Measurements from ENCODE around the gene CDH26. TPM values are rescaled to one million over a fixed set of nuclear protein-coding genes. Genes with fewer than 3 reads are reported as not detected.

CDH26 gene
- total and polyA plus RNA-seq, 9 of the 15 experiments (the other 6 are each of a cell fraction or from before 2014, with no cell fraction given): 0.07 to 0.13 (median 0.10) TPM; not detected in 4

DNA sequence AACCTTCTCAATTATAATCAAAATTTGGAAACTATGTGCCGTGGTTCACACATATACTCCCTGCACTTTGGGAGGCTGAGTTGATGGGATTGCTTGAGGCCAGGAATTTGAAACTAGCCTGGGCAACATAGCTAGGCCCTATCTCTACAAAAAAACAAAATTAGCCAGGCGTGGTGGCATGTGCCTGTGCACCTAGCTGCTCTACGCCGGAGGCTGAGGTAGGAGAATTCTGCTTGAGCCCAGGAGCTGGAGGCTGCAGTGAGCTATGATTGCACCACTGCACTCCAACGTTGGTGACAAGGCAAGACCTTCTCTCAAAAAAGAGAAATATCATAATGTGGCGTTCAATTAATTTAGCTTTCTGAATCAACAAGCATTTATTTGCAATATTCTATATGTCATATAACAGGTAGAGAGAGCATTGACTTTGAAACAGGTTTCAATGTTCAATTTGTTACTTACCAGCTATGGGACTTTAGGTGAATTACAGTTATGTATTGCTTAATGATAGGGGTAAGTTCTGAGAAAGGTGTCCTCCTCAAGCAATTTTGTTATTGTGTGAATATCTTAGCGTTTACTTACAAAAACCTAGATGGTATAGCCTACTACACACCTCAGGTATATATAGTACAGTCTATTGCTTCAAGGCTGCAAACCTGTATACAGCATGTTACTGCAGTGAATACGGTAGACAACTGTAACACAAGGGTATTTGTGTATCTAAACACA, 22.6 kb upstream of the CDH26 start:
- in situ Hi-C loops (cut with MboI) (no loop called here), intact Hi-C loops (cut with micrococcal nuclease) (no loop called here)
- FAIRE-seq (no peak), ATAC-seq (no peak), DNase-seq (ENCODE audit: extremely low read depth in 1 of 4, low spot score in 3 of 4) (no peak)
- Histone ChIP-seq H3K27me3 (ENCODE audit: control insufficient read depth in 2 of 2, insufficient read depth in 2 of 2, low read length in 2 of 2) (no peaks in the 10 kb centered on the region), H3K27ac (ENCODE audit: extremely low read depth, low read depth, low read length) (no peak overlapping the region), H3K79me2 (ENCODE audit: control insufficient read depth, insufficient read depth, low read length) (peaks cover 5% of the 10 kb centered on the region; the same call in 2 of the 3 replicates), H3K4me3 (no peak overlapping the region), H3K9me3 (replicated peaks; ENCODE audit: control insufficient read depth, insufficient read depth, low read depth, low read length) (no peaks in the 10 kb centered on the region), H3K4me1 (replicated peaks in 1 of 2; ENCODE audit: control insufficient read depth in 2 of 2, insufficient read depth in 2 of 2, low read length in 2 of 2) (peaks cover 0 to 33% of the 10 kb centered on the region in 2 experiments; a peak in 3 of 5 replicates), H3K9ac (ENCODE audit: insufficient read depth in 1 of 2, low read depth in 2 of 2, low read length in 2 of 2) (no peak overlapping the region), H3K36me3 (ENCODE audit: control insufficient read depth, insufficient read depth, low read length) (no peaks in the 10 kb centered on the region), H3K9me1 (ENCODE audit: control insufficient read depth, insufficient read depth, low read length) (no peaks in the 10 kb centered on the region), H2AFZ (ENCODE audit: low read depth, low read length) (no peak overlapping the region), H4K20me1 (replicated peaks; ENCODE audit: control insufficient read depth, insufficient read depth, low read length) (no peaks in the 10 kb centered on the region), H3K4me2 (ENCODE audit: insufficient read depth, low read length) (no peak overlapping the region)
- WGBS (ENCODE audit: insufficient coverage, low coverage, missing lambda C conversion rate): 72% methylated on average over 8 of the region's 8 CpGs
- ChIA-PET POLR2A (no interaction called here), CTCF (ENCODE audit: low intra/inter-chr PET ratio) (no interaction called here)
- BruUV-seq (replicated peaks): no TSS peak
- TF ChIP-seq, protein P1, sequence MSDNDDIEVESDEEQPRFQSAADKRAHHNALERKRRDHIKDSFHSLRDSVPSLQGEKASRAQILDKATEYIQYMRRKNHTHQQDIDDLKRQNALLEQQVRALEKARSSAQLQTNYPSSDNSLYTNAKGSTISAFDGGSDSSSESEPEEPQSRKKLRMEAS (CRISPR knock-in tag; IDR thresholded peaks at IDR 0.05): no peak
- no peak for TF ChIP-seq TCF7L2 (IDR thresholded peaks at IDR 0.05; ENCODE audit: low read depth, low read length)
- no peak for TF ChIP-seq ZNF584 (CRISPR knock-in tag; IDR thresholded peaks at IDR 0.05; ENCODE audit: low read depth)
- no peak for TF ChIP-seq KDM4B (IDR thresholded peaks at IDR 0.05; ENCODE audit: borderline replicate concordance in 2 of 2, low read depth in 1 of 2)
- TF ChIP-seq, protein P2, sequence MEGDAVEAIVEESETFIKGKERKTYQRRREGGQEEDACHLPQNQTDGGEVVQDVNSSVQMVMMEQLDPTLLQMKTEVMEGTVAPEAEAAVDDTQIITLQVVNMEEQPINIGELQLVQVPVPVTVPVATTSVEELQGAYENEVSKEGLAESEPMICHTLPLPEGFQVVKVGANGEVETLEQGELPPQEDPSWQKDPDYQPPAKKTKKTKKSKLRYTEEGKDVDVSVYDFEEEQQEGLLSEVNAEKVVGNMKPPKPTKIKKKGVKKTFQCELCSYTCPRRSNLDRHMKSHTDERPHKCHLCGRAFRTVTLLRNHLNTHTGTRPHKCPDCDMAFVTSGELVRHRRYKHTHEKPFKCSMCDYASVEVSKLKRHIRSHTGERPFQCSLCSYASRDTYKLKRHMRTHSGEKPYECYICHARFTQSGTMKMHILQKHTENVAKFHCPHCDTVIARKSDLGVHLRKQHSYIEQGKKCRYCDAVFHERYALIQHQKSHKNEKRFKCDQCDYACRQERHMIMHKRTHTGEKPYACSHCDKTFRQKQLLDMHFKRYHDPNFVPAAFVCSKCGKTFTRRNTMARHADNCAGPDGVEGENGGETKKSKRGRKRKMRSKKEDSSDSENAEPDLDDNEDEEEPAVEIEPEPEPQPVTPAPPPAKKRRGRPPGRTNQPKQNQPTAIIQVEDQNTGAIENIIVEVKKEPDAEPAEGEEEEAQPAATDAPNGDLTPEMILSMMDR (IDR thresholded peaks at IDR 0.05 in 2 of 3, conservative IDR thresholded peaks at IDR 0.05 in 1 of 3; ENCODE audit: insufficient read depth in 2 of 3, low read depth in 1 of 3, low read length in 3 of 3): no peak
- TF ChIP-seq HDAC3 (IDR thresholded peaks at IDR 0.05; ENCODE audit: borderline replicate concordance, partially characterized antibody): no peak
- TF ChIP-seq, protein P3, sequence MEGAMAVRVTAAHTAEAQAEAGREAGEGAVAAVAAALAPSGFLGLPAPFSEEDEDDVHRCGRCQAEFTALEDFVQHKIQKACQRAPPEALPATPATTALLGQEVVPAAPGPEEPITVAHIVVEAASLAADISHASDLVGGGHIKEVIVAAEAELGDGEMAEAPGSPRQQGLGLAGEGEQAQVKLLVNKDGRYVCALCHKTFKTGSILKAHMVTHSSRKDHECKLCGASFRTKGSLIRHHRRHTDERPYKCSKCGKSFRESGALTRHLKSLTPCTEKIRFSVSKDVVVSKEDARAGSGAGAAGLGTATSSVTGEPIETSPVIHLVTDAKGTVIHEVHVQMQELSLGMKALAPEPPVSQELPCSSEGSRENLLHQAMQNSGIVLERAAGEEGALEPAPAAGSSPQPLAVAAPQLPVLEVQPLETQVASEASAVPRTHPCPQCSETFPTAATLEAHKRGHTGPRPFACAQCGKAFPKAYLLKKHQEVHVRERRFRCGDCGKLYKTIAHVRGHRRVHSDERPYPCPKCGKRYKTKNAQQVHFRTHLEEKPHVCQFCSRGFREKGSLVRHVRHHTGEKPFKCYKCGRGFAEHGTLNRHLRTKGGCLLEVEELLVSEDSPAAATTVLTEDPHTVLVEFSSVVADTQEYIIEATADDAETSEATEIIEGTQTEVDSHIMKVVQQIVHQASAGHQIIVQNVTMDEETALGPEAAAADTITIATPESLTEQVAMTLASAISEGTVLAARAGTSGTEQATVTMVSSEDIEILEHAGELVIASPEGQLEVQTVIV (CRISPR knock-in tag; IDR thresholded peaks at IDR 0.05; ENCODE audit: borderline replicate concordance): no peak
- TF ChIP-seq, protein P4, sequence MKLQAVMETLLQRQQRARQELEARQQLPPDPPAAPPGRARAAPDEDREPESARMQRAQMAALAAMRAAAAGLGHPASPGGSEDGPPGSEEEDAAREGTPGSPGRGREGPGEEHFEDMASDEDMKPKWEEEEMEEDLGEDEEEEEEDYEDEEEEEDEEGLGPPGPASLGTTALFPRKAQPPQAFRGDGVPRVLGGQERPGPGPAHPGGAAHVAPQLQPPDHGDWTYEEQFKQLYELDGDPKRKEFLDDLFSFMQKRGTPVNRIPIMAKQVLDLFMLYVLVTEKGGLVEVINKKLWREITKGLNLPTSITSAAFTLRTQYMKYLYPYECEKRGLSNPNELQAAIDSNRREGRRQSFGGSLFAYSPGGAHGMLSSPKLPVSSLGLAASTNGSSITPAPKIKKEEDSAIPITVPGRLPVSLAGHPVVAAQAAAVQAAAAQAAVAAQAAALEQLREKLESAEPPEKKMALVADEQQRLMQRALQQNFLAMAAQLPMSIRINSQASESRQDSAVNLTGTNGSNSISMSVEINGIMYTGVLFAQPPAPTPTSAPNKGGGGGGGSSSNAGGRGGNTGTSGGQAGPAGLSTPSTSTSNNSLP (IDR thresholded peaks at IDR 0.05; ENCODE audit: borderline replicate concordance, low read depth, low read length): no peak
- TF ChIP-seq, protein P5, sequence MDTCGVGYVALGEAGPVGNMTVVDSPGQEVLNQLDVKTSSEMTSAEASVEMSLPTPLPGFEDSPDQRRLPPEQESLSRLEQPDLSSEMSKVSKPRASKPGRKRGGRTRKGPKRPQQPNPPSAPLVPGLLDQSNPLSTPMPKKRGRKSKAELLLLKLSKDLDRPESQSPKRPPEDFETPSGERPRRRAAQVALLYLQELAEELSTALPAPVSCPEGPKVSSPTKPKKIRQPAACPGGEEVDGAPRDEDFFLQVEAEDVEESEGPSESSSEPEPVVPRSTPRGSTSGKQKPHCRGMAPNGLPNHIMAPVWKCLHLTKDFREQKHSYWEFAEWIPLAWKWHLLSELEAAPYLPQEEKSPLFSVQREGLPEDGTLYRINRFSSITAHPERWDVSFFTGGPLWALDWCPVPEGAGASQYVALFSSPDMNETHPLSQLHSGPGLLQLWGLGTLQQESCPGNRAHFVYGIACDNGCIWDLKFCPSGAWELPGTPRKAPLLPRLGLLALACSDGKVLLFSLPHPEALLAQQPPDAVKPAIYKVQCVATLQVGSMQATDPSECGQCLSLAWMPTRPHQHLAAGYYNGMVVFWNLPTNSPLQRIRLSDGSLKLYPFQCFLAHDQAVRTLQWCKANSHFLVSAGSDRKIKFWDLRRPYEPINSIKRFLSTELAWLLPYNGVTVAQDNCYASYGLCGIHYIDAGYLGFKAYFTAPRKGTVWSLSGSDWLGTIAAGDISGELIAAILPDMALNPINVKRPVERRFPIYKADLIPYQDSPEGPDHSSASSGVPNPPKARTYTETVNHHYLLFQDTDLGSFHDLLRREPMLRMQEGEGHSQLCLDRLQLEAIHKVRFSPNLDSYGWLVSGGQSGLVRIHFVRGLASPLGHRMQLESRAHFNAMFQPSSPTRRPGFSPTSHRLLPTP (IDR thresholded peaks at IDR 0.05; ENCODE audit: borderline replicate concordance, extremely low read depth, insufficient read length): no peak
- no peak for TF ChIP-seq ETV5 (CRISPR knock-in tag; IDR thresholded peaks at IDR 0.05; ENCODE audit: low read depth)
